H1 (cell line): ENCODE measurements around the gene LDLRAD3. TPM values are rescaled to one million over a fixed set of nuclear protein-coding genes. Genes with fewer than 3 reads are reported as not detected.

Experiments used
- CTCF ChIA-PET: fragments of 300-600 bp; sonication (Branson Sonifier 250); formaldehyde crosslinking; loops from one replicate; lab custom pipeline; 2021; ENCODE audit not compliant: partially characterized antibody; lab: Charles Lee
- POLR2A ChIA-PET: fragments of 300-600 bp; sonication (Branson Sonifier 250); formaldehyde crosslinking; loops from one replicate; lab custom pipeline; 2021; ENCODE audit warnings: inconsistent platforms; ENCODE audit not compliant: partially characterized antibody; lab: Charles Lee
- DNase-seq, 2 experiments: peaks; one replicate each; pipeline versions ENCODE4 v3.0.0 to v3.0.0-alpha.2; 2010 to 2022; ENCODE audit warnings: low spot score in 2 of 2, low read depth in 1 of 2, mixed read lengths in 1 of 2
- FAIRE-seq: peaks from 2 replicates; lab custom pipeline; 2011; peaks lifted over from hg19 to GRCh38; lab: Jason Lieb, UNC
- H2AFZ ChIP-seq: 2 replicates; pipeline ENCODE4 v1.8.1; 2012; ENCODE audit warnings: low read length, inconsistent platforms
- H2AK5ac ChIP-seq: 2 replicates; pipeline ENCODE4 v1.6.1; 2013; ENCODE audit warnings: low read depth, low read length
- H2BK120ac ChIP-seq: replicated peaks from 2 replicates; pipeline ENCODE3; 2013; ENCODE audit warnings: low read depth, low read length, inconsistent platforms
- H2BK12ac ChIP-seq: 2 replicates; pipeline ENCODE4 v1.6.1; 2013; ENCODE audit warnings: low read depth, low read length
- H2BK15ac ChIP-seq: 2 replicates; pipeline ENCODE4 v1.6.1; 2013; ENCODE audit warnings: low read length
- H2BK20ac ChIP-seq: 2 replicates; pipeline ENCODE4 v1.6.1; 2013; ENCODE audit warnings: low read length
- H2BK5ac ChIP-seq: 2 replicates; pipeline ENCODE4 v1.6.1; 2013; ENCODE audit warnings: low read depth, low read length
- H3K14ac ChIP-seq: 2 replicates; pipeline ENCODE4 v1.6.1; 2013; ENCODE audit warnings: inconsistent platforms; ENCODE audit not compliant: insufficient read length
- H3K18ac ChIP-seq: 2 replicates; pipeline ENCODE4 v1.6.1; 2013; ENCODE audit warnings: low read length; ENCODE audit errors: extremely low read depth
- H3K23ac ChIP-seq: 2 replicates; pipeline ENCODE4 v1.6.1; 2013; ENCODE audit warnings: inconsistent platforms; ENCODE audit not compliant: insufficient read length
- H3K23me2 ChIP-seq: 2 replicates; pipeline ENCODE4 v1.6.1; 2013; ENCODE audit warnings: low read depth, low read length
- H3K27ac ChIP-seq: 2 replicates; pipeline ENCODE4 v1.6.1; 2011; ENCODE audit warnings: low read depth, low read length, inconsistent platforms
- H3K27me3 ChIP-seq, 4 experiments: replicated peaks in 1 of 4; 1 replicate in 1 of 4; 2 replicates in 3 of 4; pipeline versions ENCODE4 v1.6.1 to v1.8.1; 2011 to 2013; ENCODE audit warnings: low read length in 3 of 4, mild to moderate bottlenecking in 3 of 4, inconsistent platforms in 2 of 4, mixed read lengths in 2 of 4, moderate library complexity in 1 of 4; ENCODE audit not compliant: control insufficient read depth in 3 of 4, insufficient read depth in 3 of 4; ENCODE audit errors: extremely low read depth in 1 of 4
- H3K36me3 ChIP-seq, 4 experiments: 2 replicates each; pipeline versions ENCODE4 v1.6.1 to v1.8.1; 2011 to 2013; ENCODE audit warnings: mild to moderate bottlenecking in 4 of 4, low read length in 3 of 4, moderate library complexity in 2 of 4, control low read depth in 1 of 4, inconsistent platforms in 1 of 4; ENCODE audit not compliant: insufficient read depth in 4 of 4, control insufficient read depth in 2 of 4
- H3K4ac ChIP-seq: replicated peaks from 2 replicates; pipeline ENCODE3; 2013; ENCODE audit warnings: low read length, low read depth, mixed read lengths, inconsistent platforms; ENCODE audit not compliant: insufficient read length
- H3K4me1 ChIP-seq, 4 experiments: replicated peaks in 1 of 4; 1 replicate in 1 of 4; 2 replicates in 3 of 4; pipeline versions ENCODE4 v1.6.1 to v1.8.1; 2011 to 2013; ENCODE audit warnings: low read length in 3 of 4, inconsistent platforms in 2 of 4, mixed read lengths in 1 of 4; ENCODE audit not compliant: insufficient read depth in 4 of 4, control insufficient read depth in 3 of 4
- H3K4me2 ChIP-seq, 2 experiments: 2 replicates each; pipeline versions ENCODE4 v1.6.1 to v1.8.1; 2011 to 2013; ENCODE audit warnings: low read depth in 2 of 2, low read length in 2 of 2, control low read depth in 1 of 2, inconsistent platforms in 1 of 2, mild to moderate bottlenecking in 1 of 2; ENCODE audit not compliant: insufficient read depth in 1 of 2
- H3K4me3 ChIP-seq, 4 experiments: fragments of 200-600, 300-600 bp in 1 of 4; sonication (generic), shearing (Covaris generic), sonication (Bioruptor Twin) in 1 of 4; 2 replicates each; pipeline versions ENCODE4 v1.5.1 to v1.8.1; 2011 to 2016; ENCODE audit warnings: low read length in 4 of 4, low read depth in 3 of 4, control low read depth in 2 of 4, inconsistent platforms in 2 of 4, mild to moderate bottlenecking in 2 of 4, mixed read lengths in 1 of 4, moderate library complexity in 1 of 4; ENCODE audit not compliant: insufficient read depth in 2 of 4; ENCODE audit errors: extremely low read depth in 1 of 4
- H3K56ac ChIP-seq: replicated peaks from 2 replicates; pipeline ENCODE3; 2013; ENCODE audit warnings: low read depth, mild to moderate bottlenecking, mixed read lengths, low read length, inconsistent platforms; ENCODE audit not compliant: insufficient read length
- H3K79me1 ChIP-seq: 2 replicates; pipeline ENCODE4 v1.6.1; 2013; ENCODE audit warnings: low read depth, low read length, control low read depth
- H3K79me2 ChIP-seq, 2 experiments: 2 replicates each; pipeline versions ENCODE4 v1.6.1 to v1.8.1; 2012 to 2013; ENCODE audit warnings: low read length in 2 of 2, mild to moderate bottlenecking in 2 of 2, inconsistent platforms in 1 of 2; ENCODE audit not compliant: insufficient read depth in 2 of 2, control insufficient read depth in 1 of 2
- H3K9ac ChIP-seq, 4 experiments: replicated peaks in 1 of 4; 1 replicate in 1 of 4; 2 replicates in 3 of 4; pipeline versions ENCODE4 v1.6.1 to v1.8.1; 2011 to 2013; ENCODE audit warnings: low read depth in 3 of 4, low read length in 3 of 4, control low read depth in 2 of 4, mild to moderate bottlenecking in 2 of 4, moderate library complexity in 2 of 4, inconsistent platforms in 1 of 4; ENCODE audit errors: extremely low read depth in 1 of 4
- H3K9me3 ChIP-seq, 2 experiments: 2 replicates each; pipeline versions ENCODE4 v1.6.1 to v1.8.1; 2012 to 2013; ENCODE audit warnings: mild to moderate bottlenecking in 2 of 2, moderate library complexity in 2 of 2, control low read depth in 1 of 2, inconsistent platforms in 1 of 2, low read depth in 1 of 2, low read length in 1 of 2, mixed read lengths in 1 of 2; ENCODE audit not compliant: insufficient read depth in 2 of 2
- H4K20me1 ChIP-seq, 2 experiments: replicated peaks in 1 of 2; 2 replicates each; pipeline versions ENCODE3 to v1.8.1; 2011 to 2013; ENCODE audit warnings: inconsistent platforms in 2 of 2, low read length in 2 of 2, mild to moderate bottlenecking in 1 of 2; ENCODE audit not compliant: insufficient read depth in 2 of 2, control insufficient read depth in 1 of 2
- H4K5ac ChIP-seq: 2 replicates; pipeline ENCODE4 v1.6.1; 2013; ENCODE audit warnings: low read length, low read depth, mixed read lengths, inconsistent platforms; ENCODE audit not compliant: insufficient read length
- H4K8ac ChIP-seq: 2 replicates; pipeline ENCODE4 v1.8.0; 2013; ENCODE audit warnings: mild to moderate bottlenecking, moderate library complexity, low read length, inconsistent platforms; ENCODE audit not compliant: insufficient read depth; ENCODE audit errors: extremely low read depth
- H4K91ac ChIP-seq: replicated peaks from 2 replicates; pipeline ENCODE3; 2013; ENCODE audit warnings: low read length, mixed read lengths, inconsistent platforms; ENCODE audit not compliant: insufficient read length
- EP300 ChIP-seq, 2 experiments: IDR thresholded peaks; 1 replicate in 1 of 2; 2 replicates in 1 of 2; pipeline ENCODE4 v1.6.1; 2011 to 2012; ENCODE audit warnings: low read depth in 2 of 2, low read length in 2 of 2, mild to moderate bottlenecking in 2 of 2, borderline replicate concordance in 1 of 2, inconsistent platforms in 1 of 2, moderate library complexity in 1 of 2
- GTF2F1 ChIP-seq: IDR thresholded peaks from 2 replicates; pipeline ENCODE4 v1.6.1; 2012; ENCODE audit warnings: low read depth, low read length, improper control_type of control experiment, borderline replicate concordance
- JUN ChIP-seq: IDR thresholded peaks from 2 replicates; pipeline ENCODE4 v1.6.1; 2011; ENCODE audit warnings: low read depth, mild to moderate bottlenecking, improper control_type of control experiment, low read length
- SP1 ChIP-seq: IDR thresholded peaks from 2 replicates; pipeline ENCODE4 v1.6.1; 2011; ENCODE audit warnings: low read depth, low read length
- SP2 ChIP-seq: IDR thresholded peaks from 2 replicates; pipeline ENCODE4 v1.6.1; 2012; ENCODE audit warnings: mild to moderate bottlenecking, low read length, inconsistent platforms
- WGBS, 2 experiments: shearing (Covaris generic) in 1 of 2; methylation state at CpG; one replicate each; pipeline versions ENCODE4 v1.1.6 to v1.1.7; 2013 to 2015; ENCODE audit warnings: low lambda C conversion rate in 2 of 2, mixed read lengths in 2 of 2, inconsistent platforms in 1 of 2, low coverage in 1 of 2, missing lambda C conversion rate in 1 of 2; ENCODE audit not compliant: insufficient replicate concordance in 2 of 2, insufficient coverage in 1 of 2, insufficient read length in 1 of 2; ENCODE audit errors: extremely low coverage in 1 of 2, missing lambda C conversion rate in 1 of 2; 5-methylcytosine and 5-hydroxymethylcytosine counted together
- polyA plus RNA-seq, 7 experiments: library from polyadenylated mRNA; depleted of rRNA in 3 of 7; stranded (reverse) in 5 of 7; unstranded in 2 of 7; fragments of >200 nt in 5 of 7; fragments of 200-250 nt in 2 of 7; gene quantifications; 1 replicate in 5 of 7; 2 replicates in 1 of 7; 4 replicates in 1 of 7; pipeline versions ENCODE4 v1.2.1 to v1.2.3, GENCODE V29; 2011 to 2013; ENCODE audit warnings: missing spikeins in 2 of 7, mixed read lengths in 2 of 7
- total RNA-seq: library from RNA; stranded (reverse); fragmentation: NEBNext Ultra II Directional; extraction: Animal tissue kit (Norgen Biotek cat#: 25700); gene quantifications from 2 replicates; pipeline ENCODE4 v1.2.1, GENCODE V29; 2021

The LDLRAD3 gene
- total and polyA plus RNA-seq, 2 of the 8 experiments (the other 6 are each of a cell fraction or from before 2014, with no cell fraction given): 18.6 to 22.8 TPM

GRCh38 chr11:35946766-35947165, 2.9 kb downstream of the LDLRAD3 start:
- CTCF ChIA-PET: interaction anchor here (1.4 to 2.0 kb wide), 2 partner anchors 9 to 109 kb away, joined by 3 to 8 read pairs; no protein-coding TSS in a partner anchor
- no peak for TF ChIP-seq SP2
- no peak for TF ChIP-seq GTF2F1
- no peak for TF ChIP-seq EP300 (IDR thresholded peaks at IDR 0.05; ENCODE audit: borderline replicate concordance in 1 of 2, low read depth in 2 of 2, low read length in 2 of 2)
- TF ChIP-seq SP1: no peak
- no peak for TF ChIP-seq JUN
- no peaks in the 10 kb centered on the region; a peak in 1 of 8 replicates for H3K36me3 ChIP-seq
- H3K4me3 ChIP-seq: no peak overlapping the region
- no peak overlapping the region for H4K8ac ChIP-seq
- no peak overlapping the region for H3K4ac ChIP-seq
- no peak overlapping the region for H3K18ac ChIP-seq
- POLR2A ChIA-PET: interaction anchor here (0.5 to 1.0 kb wide), 2 partner anchors 37 to 86 kb away, joined by 3 read pairs; no protein-coding TSS in a partner anchor
- H2BK12ac ChIP-seq: no peak overlapping the region
- peaks cover 12% of the 10 kb centered on the region for H3K23me2 ChIP-seq
- H3K79me2 ChIP-seq: peaks cover 26 to 72% of the 10 kb centered on the region in 2 experiments
- no peak overlapping the region for H2BK20ac ChIP-seq
- no peak overlapping the region for H3K23ac ChIP-seq
- H3K9ac ChIP-seq: no peak overlapping the region
- H2AK5ac ChIP-seq: no peak overlapping the region
- no peak overlapping the region for H3K56ac ChIP-seq
- DNase-seq (no peak), FAIRE-seq (no peak)
- H4K5ac ChIP-seq: no peak overlapping the region
- H3K27ac ChIP-seq: no peak overlapping the region
- peaks cover 24% of the 10 kb centered on the region for H3K79me1 ChIP-seq
- H4K20me1 ChIP-seq: peaks cover 15 to 34% of the 10 kb centered on the region in 2 experiments
- H2BK15ac ChIP-seq: no peak overlapping the region
- H2BK5ac ChIP-seq: no peak overlapping the region
- H3K27me3 ChIP-seq: peaks cover 0 to 5% (median 2%) of the 10 kb centered on the region in 4 experiments; a peak in 5 of 7 replicates
- H3K4me1 ChIP-seq: peaks cover 7 to 32% (median 15%) of the 10 kb centered on the region in 4 experiments; a peak in 6 of 7 replicates
- H3K9me3 ChIP-seq: no peaks in the 10 kb centered on the region
- H2AFZ ChIP-seq: no peak overlapping the region
- H3K14ac ChIP-seq: no peak overlapping the region
- H3K4me2 ChIP-seq: peak overlapping the region in 1 of 2 experiments; percentile 28; a peak in 1 of 4 replicates
- 65% methylated on average over 3 of the region's 3 CpGs; no CpG with 5 or more reads in 1 of the 2 experiments for WGBS, 2 experiments
- no peak overlapping the region for H4K91ac ChIP-seq
- H2BK120ac ChIP-seq: no peak overlapping the region
